SK-N-SH (cell line): ENCODE data around the gene RRP8.

ENCODE experiments used
- CHD2 ChIP-seq: fragments of 150-350 bp; IDR thresholded peaks from 2 replicates; pipeline ENCODE4 v1.6.1; 2018; ENCODE audit warnings: low read length; ENCODE audit not compliant: partially characterized antibody
- CTCF ChIP-seq: fragments of 200-600 bp; sonication (generic); IDR thresholded peaks from 2 replicates; pipeline ENCODE4 v1.6.1; 2017; ENCODE audit warnings: antibody characterized with exemption, mild to moderate bottlenecking, moderate library complexity
- ELF1 ChIP-seq: IDR thresholded peaks from 2 replicates; pipeline ENCODE4 v1.4.0; 2012
- MEF2A ChIP-seq: IDR thresholded peaks from 2 replicates; pipeline ENCODE4 v1.4.0; 2012; ENCODE audit warnings: low read depth, borderline replicate concordance
- PBX3 ChIP-seq: IDR thresholded peaks from 2 replicates; pipeline ENCODE4; 2012
- POLR2AphosphoS5 ChIP-seq: IDR thresholded peaks from 2 replicates; pipeline ENCODE4 v1.6.1; 2012; ENCODE audit warnings: low read depth, low read length
- REST ChIP-seq: IDR thresholded peaks from 2 replicates; pipeline ENCODE4 v1.6.1; 2012; ENCODE audit warnings: mild to moderate bottlenecking, low read depth, low read length, moderate library complexity

- TF ChIP-seq ELF1 (no peak), CTCF (no peak), REST (no peak), POLR2AphosphoS5 (no peak), MEF2A (no peak), PBX3 (no peak), CHD2 (no peak)
These were observed 11.6 kb upstream of the RRP8 start for GRCh38 chr11:6615046-6615445.
